B cell (primary cell): Measurements from ENCODE around the gene OST4. TPM values are rescaled to one million over a fixed set of nuclear protein-coding genes. Genes with fewer than 3 reads are reported as not detected.

Source experiments
- ATAC-seq: fragments of 200-7000 bp; cut with Tn5 transposase; one replicate; pipeline ENCODE4 v1.10.0; 2021; ENCODE audit warnings: low read depth, mild to moderate bottlenecking, moderate number of reproducible peaks, moderate library complexity
- CTCF ChIA-PET: fragments of 350-600 bp; sonication (Branson Sonifier 250); formaldehyde crosslinking; loops from one replicate; lab custom pipeline; 2021; ENCODE audit warnings: antibody characterized with exemption, inconsistent platforms; lab: Charles Lee
- POLR2A ChIA-PET: fragments of 350-600 bp; sonication (Branson Sonifier 250); formaldehyde crosslinking; loops from one replicate; lab custom pipeline; 2021; ENCODE audit warnings: antibody characterized with exemption; lab: Charles Lee
- DNase-seq: peaks from one replicate; pipeline ENCODE4 v3.0.0; 2013
- H2AFZ ChIP-seq: 2 replicates; pipeline ENCODE4 v1.6.1; 2012; ENCODE audit warnings: mild to moderate bottlenecking, low read depth, low read length; ENCODE audit not compliant: insufficient read depth, poor library complexity, severe bottlenecking
- H3K27ac ChIP-seq, 2 donors: 1 replicate in 1 of 2; 2 replicates in 1 of 2; pipeline ENCODE4 v1.5.1; 2012 to 2013; ENCODE audit warnings: low read length in 2 of 2, mild to moderate bottlenecking in 2 of 2, moderate library complexity in 1 of 2
- H3K27me3 ChIP-seq, 4 experiments: fragments of 200-600 bp in 1 of 4; sonication (generic) in 1 of 4; replicated peaks in 1 of 4; 1 replicate in 2 of 4; 2 replicates in 2 of 4; pipeline versions ENCODE4 v1.6.1 to v1.7.0; 2013 to 2016; ENCODE audit warnings: low read length in 3 of 4, mild to moderate bottlenecking in 2 of 4, mixed read lengths in 1 of 4, moderate library complexity in 1 of 4; ENCODE audit not compliant: insufficient read depth in 4 of 4, control insufficient read depth in 3 of 4; ENCODE audit errors: control extremely low read depth in 1 of 4
- H3K36me3 ChIP-seq, 2 experiments: replicated peaks in 1 of 2; 1 replicate in 1 of 2; 2 replicates in 1 of 2; pipeline versions ENCODE4 v1.6.1 to v1.7.1; 2013; ENCODE audit warnings: low read length in 1 of 2; ENCODE audit not compliant: insufficient read depth in 2 of 2, control insufficient read depth in 1 of 2; ENCODE audit errors: control extremely low read depth in 1 of 2, extremely low read depth in 1 of 2
- H3K4me1 ChIP-seq, 2 donors: fragments of 200-600 bp in 1 of 2; sonication (generic) in 1 of 2; 1 replicate in 1 of 2; 2 replicates in 1 of 2; pipeline versions ENCODE4 v1.5.1 to v1.6.1; 2013 to 2017; ENCODE audit warnings: low read length in 2 of 2; ENCODE audit not compliant: control insufficient read depth in 2 of 2, insufficient read depth in 2 of 2
- H3K4me2 ChIP-seq: replicated peaks from 2 replicates; pipeline ENCODE3; 2012; ENCODE audit warnings: mild to moderate bottlenecking, low read depth, low read length; ENCODE audit not compliant: poor library complexity, severe bottlenecking
- H3K4me3 ChIP-seq, 5 experiments: fragments of 200-600 bp in 1 of 5; sonication (generic) in 1 of 5; 1 replicate in 3 of 5; 2 replicates in 2 of 5; pipeline versions ENCODE4 v1.5.1 to v1.7.0; 2011 to 2016; ENCODE audit warnings: low read length in 4 of 5, mild to moderate bottlenecking in 4 of 5, low read depth in 2 of 5, control low read depth in 1 of 5, moderate library complexity in 1 of 5; ENCODE audit not compliant: insufficient read depth in 1 of 5; ENCODE audit errors: control extremely low read depth in 1 of 5, extremely low read depth in 1 of 5
- H3K79me2 ChIP-seq: fragments of 200-600 bp; sonication (generic); one replicate; pipeline ENCODE4 v1.6.0; 2016; ENCODE audit warnings: low read length; ENCODE audit not compliant: control insufficient read depth, insufficient read depth
- H3K9ac ChIP-seq: fragments of 200-600 bp; sonication (generic); 2 replicates; pipeline ENCODE4 v1.6.1; 2017; ENCODE audit warnings: mild to moderate bottlenecking, low read length, moderate library complexity
- H3K9me3 ChIP-seq, 3 donors: one replicate each; pipeline versions ENCODE4 v1.6.1 to v1.7.1; 2013; ENCODE audit warnings: low read length in 2 of 3; ENCODE audit not compliant: control insufficient read depth in 2 of 3, insufficient read depth in 1 of 3; ENCODE audit errors: control extremely low read depth in 1 of 3
- H4K20me1 ChIP-seq: 2 replicates; pipeline ENCODE4 v1.6.0; 2012; ENCODE audit warnings: mild to moderate bottlenecking, low read length; ENCODE audit not compliant: insufficient read depth, control insufficient read depth, poor library complexity, severe bottlenecking
- H3K27ac Mint-ChIP-seq: one replicate; pipeline ENCODE4 v1.8.0; 2021; ENCODE audit warnings: mixed read lengths
- H3K27me3 Mint-ChIP-seq: one replicate; pipeline ENCODE4 v1.8.0; 2021; ENCODE audit warnings: mixed read lengths
- H3K4me1 Mint-ChIP-seq: one replicate; pipeline ENCODE4 v1.8.0; 2021; ENCODE audit warnings: mixed read lengths
- H3K4me3 Mint-ChIP-seq: one replicate; pipeline ENCODE4 v1.8.0; 2021; ENCODE audit warnings: mixed read lengths
- H3K9me3 Mint-ChIP-seq: one replicate; pipeline ENCODE4 v1.8.0; 2022; ENCODE audit warnings: mixed read lengths; ENCODE audit not compliant: insufficient read depth
- CTCF ChIP-seq: fragments of 200-600 bp; IDR thresholded peaks from one replicate; pipeline ENCODE4 v1.8.0; 2022; ENCODE audit warnings: antibody characterized with exemption, mild to moderate bottlenecking
- EZH2 ChIP-seq: IDR thresholded peaks from 2 replicates; pipeline ENCODE4 v1.6.1; 2012; ENCODE audit warnings: borderline replicate concordance, low read depth, mild to moderate bottlenecking, moderate library complexity, low read length; ENCODE audit not compliant: insufficient read depth, poor library complexity, severe bottlenecking
- WGBS: methylation state at CpG from one replicate; pipeline ENCODE4 v1.1.5; 2013; ENCODE audit warnings: missing lambda C conversion rate; ENCODE audit not compliant: insufficient coverage; 5-methylcytosine and 5-hydroxymethylcytosine counted together
- intact Hi-C: fragments of 100-400 bp; cut with micrococcal nuclease; formaldehyde crosslinking; loops from one replicate; pipeline ENCODE4 v1.10.0; 2022
- polyA plus RNA-seq: library from polyadenylated mRNA; depleted of rRNA; stranded (reverse); fragments of >200 nt; gene quantifications from 2 replicates; pipeline ENCODE4 v1.2.3, GENCODE V29; 2012
- total RNA-seq, 2 donors: library from RNA; stranded (reverse); fragments of 120-200 nt in 1 of 2; gene quantifications; 1 replicate in 1 of 2; 2 replicates in 1 of 2; pipeline versions ENCODE4 v1.2.3 to v1.2.4, GENCODE V29; 2013 to 2022

Gene OST4
- total and polyA plus RNA-seq, 2 donors (not counting 1 experiment from before 2014, with no cell fraction given): 195 to 257 TPM

GRCh38 chr2:27032495-27033252 is 38.8 kb downstream of the OST4 start, which contains the start of gene TMEM214:
Gene TMEM214, plus strand, starts transcription at chr2:27032965. Its CDS starts 51 bp downstream, at chr2:27033016.
- Mint-ChIP-seq H3K4me1 (peaks cover 29% of the 10 kb centered on the region), H3K4me3 (peak within 1 kb of the TSS; percentile 95), H3K9me3 (no peaks in the 10 kb centered on the region), H3K27me3 (no peaks in the 10 kb centered on the region), H3K27ac (peak within 1 kb of the TSS; percentile 93)
- Histone ChIP-seq H3K27me3 (no peaks in the 10 kb centered on the region), H3K9me3 (no peaks in the 10 kb centered on the region), H2AFZ (peak within 1 kb of the TSS; percentile 93), H3K4me2 (peak within 1 kb of the TSS; percentile 79), H3K9ac (peak within 1 kb of the TSS; percentile 78), H3K4me3 (peak within 1 kb of the TSS; percentile 64 to 93 (median 78)), H3K4me1 (peaks cover 16 to 23% of the 10 kb centered on the region in 2 donors), H3K36me3 (peaks cover 1 to 28% of the 10 kb centered on the region in 2 experiments), H3K79me2 (peaks cover 44% of the 10 kb centered on the region), H4K20me1 (peaks cover 35% of the 10 kb centered on the region), H3K27ac (peak within 1 kb of the TSS; percentile 72 to 78)
- TF ChIP-seq CTCF: no peak
- TF ChIP-seq EZH2: no peak
- intact Hi-C loops: loop anchor here (1.0 kb wide), 7 partner anchors 10 to 180 kb away; partner anchors contain the start of genes ATRAID, KHK, MAPRE3 and OST4
- peak; percentile 81 for DNase-seq
- under 1% methylated on average over 75 of the region's 76 CpGs for WGBS
- ATAC-seq: peak; percentile 98
- CTCF ChIA-PET: interaction anchor here (0.8 to 4.9 kb wide), 4 partner anchors 18 to 247 kb away, joined by 3 to 21 read pairs (median 3); partner anchors contain the start of genes AGBL5 and OST4
- POLR2A ChIA-PET: interaction anchor here (0.6 to 2.4 kb wide), 2 partner anchors 18 to 55 kb away, joined by 5 to 12 read pairs; partner anchors contain the start of gene AGBL5
